ENCODE measurements around the gene IFT74.

DNA sequence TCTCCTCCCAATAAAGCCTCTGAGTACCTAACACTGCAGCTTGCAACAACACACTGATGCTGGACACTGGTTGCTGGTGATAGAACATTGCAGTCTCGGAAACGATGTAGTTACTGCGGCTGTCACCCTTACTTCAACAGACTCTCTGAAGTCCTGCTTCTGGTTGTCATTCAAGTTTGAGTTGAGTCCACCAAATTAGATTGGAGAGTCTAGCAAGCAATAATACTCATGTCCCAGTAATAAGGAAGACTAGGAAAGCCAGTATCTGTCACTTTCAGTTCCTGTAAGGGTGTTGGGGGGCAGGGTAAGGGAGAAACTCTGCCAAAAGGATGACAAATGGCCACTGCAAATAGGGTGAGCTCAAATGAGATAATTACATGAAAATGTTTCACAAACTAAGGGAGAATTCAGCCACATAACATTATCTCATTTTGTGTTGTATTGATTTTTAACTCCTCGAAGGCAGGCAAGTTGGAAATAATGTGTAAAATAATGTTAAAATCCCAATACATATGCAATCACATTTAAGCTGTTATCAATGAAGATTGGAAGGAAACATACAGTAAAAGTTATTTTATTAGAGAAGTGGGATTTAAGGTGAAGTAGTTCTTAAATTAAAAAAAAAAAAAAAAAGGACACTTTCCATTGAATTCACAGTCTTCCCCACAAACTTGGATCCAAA, 849 bp upstream of the IFT74 start:
- TF ChIP-seq, protein P1, sequence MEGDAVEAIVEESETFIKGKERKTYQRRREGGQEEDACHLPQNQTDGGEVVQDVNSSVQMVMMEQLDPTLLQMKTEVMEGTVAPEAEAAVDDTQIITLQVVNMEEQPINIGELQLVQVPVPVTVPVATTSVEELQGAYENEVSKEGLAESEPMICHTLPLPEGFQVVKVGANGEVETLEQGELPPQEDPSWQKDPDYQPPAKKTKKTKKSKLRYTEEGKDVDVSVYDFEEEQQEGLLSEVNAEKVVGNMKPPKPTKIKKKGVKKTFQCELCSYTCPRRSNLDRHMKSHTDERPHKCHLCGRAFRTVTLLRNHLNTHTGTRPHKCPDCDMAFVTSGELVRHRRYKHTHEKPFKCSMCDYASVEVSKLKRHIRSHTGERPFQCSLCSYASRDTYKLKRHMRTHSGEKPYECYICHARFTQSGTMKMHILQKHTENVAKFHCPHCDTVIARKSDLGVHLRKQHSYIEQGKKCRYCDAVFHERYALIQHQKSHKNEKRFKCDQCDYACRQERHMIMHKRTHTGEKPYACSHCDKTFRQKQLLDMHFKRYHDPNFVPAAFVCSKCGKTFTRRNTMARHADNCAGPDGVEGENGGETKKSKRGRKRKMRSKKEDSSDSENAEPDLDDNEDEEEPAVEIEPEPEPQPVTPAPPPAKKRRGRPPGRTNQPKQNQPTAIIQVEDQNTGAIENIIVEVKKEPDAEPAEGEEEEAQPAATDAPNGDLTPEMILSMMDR (IDR thresholded peaks at IDR 0.05 in 4 of 5, conservative IDR thresholded peaks at IDR 0.05 in 1 of 5): no peak
- no peak for TF ChIP-seq POLR2A (IDR thresholded peaks at IDR 0.05)
